Activated T-helper 2 cell treated with anti-CD3 and anti-CD28 coated beads, Interferon-gamma antibody, Interleukin-2, Interleukin-4, amounts not matched to agents 10 μg/mL and 5 μg/mL and 100 μg/mL, durations not matched to agents 14 hours and 24 hours and 36 hours (primary cell): Measurements from ENCODE around the gene CYP4F11. TPM values are rescaled to one million over a fixed set of nuclear protein-coding genes. Genes with fewer than 3 reads are reported as not detected.
"Not testable (repeated sequence)": the region's sequence is repeated elsewhere in the genome, so short reads cannot be mapped to it uniquely, and the experiment has no call there.

Experiments used
- DNase-seq: peaks from one replicate; pipeline ENCODE4 v3.0.0; 2021; ENCODE audit warnings: low spot score
- H3K27ac Mint-ChIP-seq: one replicate; pipeline ENCODE4 v1.8.0; 2021; ENCODE audit warnings: mixed read lengths
- H3K27me3 Mint-ChIP-seq: one replicate; pipeline ENCODE4 v1.8.0; 2021; ENCODE audit warnings: low read depth, mixed read lengths
- H3K36me3 Mint-ChIP-seq: one replicate; pipeline ENCODE4 v1.8.0; 2021; ENCODE audit warnings: low read depth, mixed read lengths
- H3K4me1 Mint-ChIP-seq: one replicate; pipeline ENCODE4 v1.8.0; 2021; ENCODE audit warnings: low read depth, mixed read lengths
- H3K4me3 Mint-ChIP-seq: one replicate; pipeline ENCODE4 v1.8.0; 2021; ENCODE audit warnings: low read depth, mild to moderate bottlenecking, moderate library complexity, mixed read lengths
- H3K9me3 Mint-ChIP-seq: one replicate; pipeline ENCODE4 v1.8.0; 2021; ENCODE audit warnings: mixed read lengths
- intact Hi-C: fragments of 100-400 bp; cut with micrococcal nuclease; formaldehyde crosslinking; loops from one replicate; pipeline ENCODE4 v1.15.1; 2023
- total RNA-seq: library from RNA; stranded (reverse); gene quantifications from 2 replicates; pipeline ENCODE4 v1.2.3, GENCODE V29; 2022

CYP4F11 gene
- total RNA-seq, 1 donor from 2014 or later, result not detected

DNA sequence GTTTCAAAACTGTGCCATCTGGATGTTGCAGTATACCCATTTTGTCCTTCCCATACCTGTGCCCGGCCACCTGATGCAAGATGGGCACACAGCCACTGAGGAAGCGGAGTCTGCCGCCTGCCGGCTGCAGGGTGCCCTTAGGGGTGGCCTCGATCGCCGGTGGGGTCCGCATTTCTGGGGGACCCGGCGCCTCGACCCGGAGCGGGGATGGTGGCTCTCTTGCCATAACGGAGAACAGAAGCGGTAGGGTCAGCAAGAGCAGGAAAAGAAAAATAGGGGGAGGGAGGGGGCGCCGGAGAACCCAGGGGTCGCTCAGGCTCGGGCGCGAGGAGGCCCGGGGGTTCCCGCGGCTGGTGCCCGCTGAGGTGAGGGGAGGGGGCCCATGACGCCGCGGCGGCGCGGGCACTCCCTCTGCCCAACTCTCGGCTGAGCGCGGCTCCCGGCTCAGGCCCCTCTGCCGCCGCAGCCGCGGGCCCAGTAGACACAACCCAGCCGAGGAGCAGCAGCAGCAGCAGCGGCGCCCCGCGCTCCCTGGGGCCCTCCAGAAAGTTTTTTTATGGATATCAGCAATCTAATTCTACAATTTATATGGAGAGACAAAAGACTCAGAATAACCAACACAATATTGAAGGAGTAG lies 22.6 kb downstream of the CYP4F11 start:
- H3K4me1 Mint-ChIP-seq, result no peaks in the 10 kb centered on the region
- H3K9me3 Mint-ChIP-seq, result peaks cover 10% of the 10 kb centered on the region
- no peak for DNase-seq
- no peaks in the 10 kb centered on the region for H3K36me3 Mint-ChIP-seq
- H3K27ac Mint-ChIP-seq, result no peak overlapping the region
- H3K4me3 Mint-ChIP-seq, result no peak overlapping the region
- H3K27me3 Mint-ChIP-seq, result peaks cover 43% of the 10 kb centered on the region
- intact Hi-C loops, result no loop called here

DNA sequence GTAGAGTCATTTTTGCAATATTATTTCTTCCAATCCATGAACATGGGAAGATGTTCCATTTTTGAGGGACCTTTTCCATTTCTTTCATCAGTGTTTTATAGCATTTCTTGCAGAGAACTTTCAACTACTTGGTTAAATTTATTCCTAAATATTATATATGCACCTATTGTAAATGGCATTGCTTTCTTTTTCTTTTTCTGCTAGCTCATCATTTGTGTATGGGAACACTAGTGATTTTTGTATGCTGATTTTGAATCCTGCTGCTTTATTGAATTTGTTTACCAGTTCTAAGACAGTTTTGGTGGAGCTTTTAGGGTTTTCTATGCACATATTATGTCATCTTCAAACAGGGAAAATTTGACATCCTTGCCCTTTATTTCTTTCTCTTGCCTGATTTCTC lies 29.3 kb downstream of the CYP4F11 start:
- H3K27ac Mint-ChIP-seq, result no peak overlapping the region
- peaks cover 51% of the 10 kb centered on the region for H3K27me3 Mint-ChIP-seq
- intact Hi-C loops, result no loop called here
- H3K4me3 Mint-ChIP-seq, result no peak overlapping the region
- H3K9me3 Mint-ChIP-seq, result no peaks in the 10 kb centered on the region
- H3K36me3 Mint-ChIP-seq, result no peaks in the 10 kb centered on the region
- peaks cover 2% of the 10 kb centered on the region for H3K4me1 Mint-ChIP-seq
- no peak for DNase-seq

DNA sequence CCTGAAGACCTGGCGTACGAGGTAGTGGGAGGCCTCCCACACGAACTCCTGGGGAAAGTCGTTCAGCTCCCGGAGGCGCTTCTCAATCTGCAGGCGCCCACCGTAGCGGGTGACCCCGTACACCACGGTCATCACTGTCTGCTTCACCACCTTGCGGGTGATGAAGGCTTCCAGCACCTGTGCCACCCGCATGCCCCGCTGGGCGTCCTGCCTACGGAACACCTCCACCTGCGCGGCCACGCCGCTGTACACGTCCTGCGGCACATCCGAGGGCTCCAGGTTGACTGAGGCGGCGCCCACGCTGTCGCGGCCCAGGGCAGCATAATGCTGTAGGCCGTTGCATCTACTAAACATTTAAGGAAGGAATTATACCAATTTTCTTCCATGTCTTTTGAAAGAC lies 31.4 kb downstream of the CYP4F11 start:
- H3K9me3 Mint-ChIP-seq, H3K4me1 Mint-ChIP-seq, H3K27ac Mint-ChIP-seq, H3K36me3 Mint-ChIP-seq, H3K4me3 Mint-ChIP-seq, DNase-seq, intact Hi-C loops: not testable (repeated sequence)
- H3K27me3 Mint-ChIP-seq, result peaks cover 44% of the 10 kb centered on the region

DNA sequence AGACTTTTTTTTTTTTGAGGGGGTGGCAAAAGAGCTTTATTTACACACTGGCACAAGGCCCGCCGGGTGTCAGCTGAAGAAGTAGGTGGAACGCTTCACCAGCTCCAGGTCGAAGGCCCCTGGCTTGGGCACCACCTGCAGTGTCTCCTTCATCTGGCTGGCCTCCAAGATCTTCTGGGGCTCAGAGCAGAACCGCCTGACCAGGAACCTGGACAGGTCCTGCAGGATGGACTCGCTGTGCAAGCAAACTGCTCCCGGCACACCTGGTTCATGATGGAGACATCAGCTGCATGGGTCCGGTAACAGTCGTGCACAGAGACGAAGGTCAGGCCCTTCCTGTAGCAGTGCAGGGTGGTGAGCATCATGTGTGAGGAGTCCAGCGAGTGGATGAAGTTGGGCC lies 32.1 kb downstream of the CYP4F11 start:
- no peak overlapping the region for H3K4me3 Mint-ChIP-seq
- H3K9me3 Mint-ChIP-seq, result no peaks in the 10 kb centered on the region
- peaks cover 2% of the 10 kb centered on the region for H3K4me1 Mint-ChIP-seq
- intact Hi-C loops, result no loop called here
- no peak overlapping the region for H3K27ac Mint-ChIP-seq
- H3K36me3 Mint-ChIP-seq, result no peaks in the 10 kb centered on the region
- peaks cover 41% of the 10 kb centered on the region for H3K27me3 Mint-ChIP-seq
- no peak for DNase-seq

DNA sequence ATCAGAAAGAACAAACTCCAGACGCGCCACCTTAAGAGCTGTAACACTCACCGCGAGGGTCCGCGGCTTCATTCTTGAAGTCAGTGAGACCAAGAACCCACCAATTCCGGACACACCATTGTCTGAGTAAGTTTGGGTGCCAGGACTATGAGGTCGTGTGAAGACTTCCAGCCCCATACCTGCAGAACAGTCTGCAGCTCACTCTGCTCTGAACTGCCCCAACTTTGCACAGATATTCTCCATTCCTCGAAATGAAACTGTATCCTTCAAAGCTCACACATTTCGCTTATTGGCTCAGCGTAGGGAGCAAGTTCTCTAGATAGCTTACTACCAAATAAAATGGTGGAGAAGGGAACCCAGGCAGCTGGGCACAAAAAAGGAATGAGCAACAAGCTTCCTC lies 33.8 kb downstream of the CYP4F11 start:
- intact Hi-C loops, result no loop called here
- no peak overlapping the region for H3K4me3 Mint-ChIP-seq
- H3K27me3 Mint-ChIP-seq, result peaks cover 32% of the 10 kb centered on the region
- H3K9me3 Mint-ChIP-seq, result no peaks in the 10 kb centered on the region
- no peak for DNase-seq
- H3K27ac Mint-ChIP-seq, result no peak overlapping the region
- peaks cover 2% of the 10 kb centered on the region for H3K4me1 Mint-ChIP-seq
- H3K36me3 Mint-ChIP-seq, result no peaks in the 10 kb centered on the region

DNA sequence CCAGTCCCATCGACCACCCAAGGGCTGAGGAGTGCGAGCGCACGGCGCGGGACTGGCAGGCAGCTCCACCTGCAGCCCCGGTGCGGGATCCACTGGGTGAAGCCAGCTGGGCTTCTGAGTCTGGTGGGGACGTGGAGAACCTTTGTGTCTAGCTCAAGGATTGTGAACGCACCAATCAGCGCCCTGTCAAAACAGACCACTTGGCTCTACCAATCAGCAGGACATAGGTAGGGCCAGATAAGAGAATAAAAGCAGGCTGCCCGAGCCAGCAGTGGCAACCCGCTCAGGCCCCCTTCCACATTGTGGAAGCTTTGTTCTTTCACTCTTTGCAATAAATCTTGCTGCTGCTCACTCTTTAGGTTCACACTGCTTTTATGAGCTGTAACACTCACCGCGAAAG lies 34.3 kb downstream of the CYP4F11 start:
- H3K4me1 Mint-ChIP-seq, intact Hi-C loops, H3K36me3 Mint-ChIP-seq, H3K9me3 Mint-ChIP-seq, DNase-seq, H3K4me3 Mint-ChIP-seq, H3K27ac Mint-ChIP-seq: not testable (repeated sequence)
- peaks cover 32% of the 10 kb centered on the region for H3K27me3 Mint-ChIP-seq

DNA sequence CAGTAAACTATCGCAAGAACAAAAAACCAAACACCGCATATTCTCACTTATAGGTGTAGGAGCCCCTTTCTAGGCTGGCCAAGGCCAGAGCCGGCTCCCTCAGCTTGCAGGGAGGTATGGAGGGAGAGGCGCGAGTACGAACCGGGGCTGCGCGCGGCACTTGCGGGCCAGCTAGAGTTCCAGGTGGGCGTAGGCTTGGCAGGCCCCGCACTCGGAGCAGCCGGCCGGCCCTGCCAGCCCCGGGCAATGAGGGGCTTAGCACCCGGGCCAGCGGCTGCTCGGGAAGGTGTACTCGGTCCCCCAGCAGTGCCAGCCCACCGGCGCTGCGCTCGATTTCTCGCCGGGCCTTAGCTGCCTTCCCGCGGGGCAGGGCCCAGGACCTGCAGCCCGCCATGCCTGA lies 34.8 kb downstream of the CYP4F11 start:
- H3K4me1 Mint-ChIP-seq, H3K27ac Mint-ChIP-seq, DNase-seq, H3K36me3 Mint-ChIP-seq, H3K4me3 Mint-ChIP-seq, intact Hi-C loops, H3K9me3 Mint-ChIP-seq: not testable (repeated sequence)
- H3K27me3 Mint-ChIP-seq, result peaks cover 31% of the 10 kb centered on the region

DNA sequence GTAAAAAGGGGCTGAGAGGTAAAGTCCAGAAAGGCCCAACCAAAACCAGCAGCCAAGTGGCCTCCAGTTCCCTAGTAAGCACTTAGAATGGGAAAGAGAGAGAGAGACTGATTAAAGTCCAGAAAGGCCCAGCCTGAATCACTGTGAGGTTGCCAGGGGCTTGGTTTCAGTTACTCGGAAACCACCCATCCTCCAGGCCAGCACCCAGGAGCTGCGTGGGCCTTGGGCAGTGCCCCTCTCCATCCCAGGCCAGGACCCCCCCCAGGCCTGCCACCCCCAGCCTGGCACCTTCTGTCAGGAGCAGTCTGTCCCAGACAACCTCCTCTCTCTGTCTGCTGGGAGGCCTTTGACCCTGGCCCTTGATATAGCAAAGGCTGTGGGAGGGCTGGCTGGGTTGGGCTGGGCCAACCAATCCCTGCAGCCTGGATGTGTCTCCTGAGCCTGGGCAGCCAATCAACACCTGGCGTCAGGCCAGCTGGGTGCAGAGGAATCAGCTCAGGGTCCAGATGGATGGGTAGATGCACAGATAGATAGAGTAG lies 36.5 kb downstream of the CYP4F11 start, which contains the start of gene CYP4F2:
Gene CYP4F2 (minus strand): TSS at position 337 of the 539 bp plus-strand sequence. CDS start 463 bp downstream, outside the sequence.
- Mint-ChIP-seq H3K27me3 (peaks cover 23% of the 10 kb centered on the region), H3K36me3 (no peaks in the 10 kb centered on the region), H3K4me1 (peaks cover 2% of the 10 kb centered on the region), H3K4me3 (no peak within 1 kb of the TSS), H3K27ac (no peak within 1 kb of the TSS), H3K9me3 (no peaks in the 10 kb centered on the region)
- DNase-seq, result no peak
- intact Hi-C loops, result no loop called here

DNA sequence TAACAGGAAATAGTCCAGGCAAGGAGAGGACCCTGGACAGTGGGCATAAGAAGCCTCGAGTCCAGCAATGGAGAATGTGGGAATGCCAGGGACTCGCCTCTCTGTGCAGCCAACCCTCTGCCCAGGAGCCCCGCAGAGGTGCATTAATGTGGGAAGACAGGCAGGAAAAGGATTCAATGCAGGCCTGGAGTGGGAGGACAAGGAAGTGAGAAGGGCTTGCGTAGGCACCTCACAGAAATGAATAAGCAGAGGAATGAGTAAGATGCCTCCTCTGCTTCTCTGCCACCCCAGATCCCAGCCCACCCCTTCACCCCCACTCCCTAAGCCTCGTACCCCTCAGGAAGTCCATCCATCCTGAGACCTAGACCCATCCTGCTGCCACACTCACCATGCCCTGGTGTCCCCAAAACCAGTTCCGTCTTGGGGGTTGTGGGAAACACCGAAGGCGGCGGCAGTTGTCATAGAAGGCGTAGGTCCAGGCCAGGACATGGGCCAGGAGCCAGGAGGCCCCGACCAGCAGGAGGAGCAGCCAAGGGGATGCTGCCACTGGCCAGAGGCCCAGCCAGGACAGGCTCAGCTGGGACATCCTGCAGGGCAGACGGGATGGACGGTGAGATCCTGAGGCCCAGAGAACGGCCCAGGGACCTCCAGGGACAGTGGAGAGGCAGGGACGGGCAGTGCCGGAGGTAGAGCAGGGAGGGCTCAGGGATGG lies 37.1 kb downstream of the CYP4F11 start:
- Mint-ChIP-seq H3K27me3 (peaks cover 23% of the 10 kb centered on the region), H3K36me3 (no peaks in the 10 kb centered on the region), H3K4me3 (no peak overlapping the region), H3K9me3 (no peaks in the 10 kb centered on the region), H3K4me1 (peaks cover 2% of the 10 kb centered on the region), H3K27ac (no peak overlapping the region)
- intact Hi-C loops, result no loop called here
- DNase-seq, result no peak

DNA sequence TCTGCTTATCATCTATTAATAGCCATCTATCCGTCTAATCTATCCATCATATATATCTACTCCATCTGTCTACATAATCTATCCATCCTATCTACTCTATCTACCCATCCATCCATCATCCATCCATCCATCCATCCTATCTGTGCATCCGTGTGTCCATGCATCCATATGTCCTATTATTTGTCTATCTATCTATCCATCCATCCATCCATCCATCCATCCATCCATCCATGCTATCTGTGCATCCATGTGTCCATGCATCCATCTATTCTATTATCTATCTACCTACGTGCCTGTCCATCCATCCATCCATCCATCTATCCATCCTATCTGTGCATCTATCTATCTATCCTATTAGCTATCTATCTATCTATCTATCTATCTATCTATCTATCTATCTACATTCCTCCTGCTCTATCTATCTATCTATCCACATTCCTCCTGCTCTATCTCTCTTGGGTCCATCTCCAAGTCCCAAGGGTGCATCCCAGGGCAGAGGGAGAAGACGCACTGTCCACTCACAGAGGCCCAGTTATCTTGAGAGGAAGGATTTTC lies 38.4 kb downstream of the CYP4F11 start:
- H3K4me1 Mint-ChIP-seq, result peaks cover 2% of the 10 kb centered on the region
- H3K36me3 Mint-ChIP-seq, result no peaks in the 10 kb centered on the region
- no peak for DNase-seq
- H3K27me3 Mint-ChIP-seq, result peaks cover 15% of the 10 kb centered on the region
- H3K4me3 Mint-ChIP-seq, result no peak overlapping the region
- no peak overlapping the region for H3K27ac Mint-ChIP-seq
- intact Hi-C loops, result no loop called here
- H3K9me3 Mint-ChIP-seq, result no peaks in the 10 kb centered on the region

DNA sequence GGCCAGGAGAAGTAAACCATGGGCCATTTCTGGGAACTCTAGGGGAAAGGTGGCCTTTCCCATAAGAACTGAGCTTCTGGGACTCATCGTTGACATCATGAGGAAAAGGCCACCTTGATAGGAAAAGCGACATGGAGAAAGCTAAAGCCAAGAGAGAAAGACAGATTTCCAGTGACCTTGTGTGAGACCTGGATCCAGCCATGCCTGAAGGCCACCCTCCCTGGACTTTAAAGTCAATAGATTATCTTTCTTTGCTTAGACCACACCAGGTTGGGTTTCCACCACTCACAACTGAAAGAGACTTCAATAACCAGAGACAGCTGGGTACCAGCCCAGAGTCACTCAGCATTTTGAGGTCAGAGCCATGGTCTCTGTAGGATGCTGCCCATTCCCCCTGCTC lies 40.0 kb downstream of the CYP4F11 start:
- peaks cover 6% of the 10 kb centered on the region for H3K27me3 Mint-ChIP-seq
- no peaks in the 10 kb centered on the region for H3K4me1 Mint-ChIP-seq
- DNase-seq, result no peak
- intact Hi-C loops, result no loop called here
- H3K4me3 Mint-ChIP-seq, result no peak overlapping the region
- H3K9me3 Mint-ChIP-seq, result no peaks in the 10 kb centered on the region
- no peaks in the 10 kb centered on the region for H3K36me3 Mint-ChIP-seq
- H3K27ac Mint-ChIP-seq, result no peak overlapping the region

DNA sequence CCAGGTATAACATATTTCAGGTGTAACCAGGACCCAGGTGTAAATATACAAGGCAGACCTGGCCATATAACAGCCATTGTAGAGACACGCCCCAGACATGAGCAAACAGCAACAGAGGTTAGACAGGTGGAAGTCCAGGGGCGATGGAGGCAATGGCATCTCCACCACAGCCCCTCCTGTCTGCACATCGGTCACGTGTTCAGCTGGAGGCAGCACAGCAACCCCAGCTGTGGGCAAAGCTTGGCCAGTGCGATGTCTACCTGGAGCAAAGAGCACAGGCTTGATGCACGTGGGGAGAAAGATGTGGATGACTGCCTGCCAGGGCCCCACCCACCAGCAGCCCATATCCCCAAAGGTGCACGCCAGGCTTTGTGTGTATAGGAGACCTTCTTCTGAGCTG lies 40.9 kb downstream of the CYP4F11 start:
- Mint-ChIP-seq H3K9me3 (no peaks in the 10 kb centered on the region), H3K27ac (no peak overlapping the region), H3K27me3 (peaks cover 6% of the 10 kb centered on the region), H3K4me1 (no peaks in the 10 kb centered on the region), H3K4me3 (no peak overlapping the region), H3K36me3 (no peaks in the 10 kb centered on the region)
- intact Hi-C loops, result no loop called here
- DNase-seq, result no peak

DNA sequence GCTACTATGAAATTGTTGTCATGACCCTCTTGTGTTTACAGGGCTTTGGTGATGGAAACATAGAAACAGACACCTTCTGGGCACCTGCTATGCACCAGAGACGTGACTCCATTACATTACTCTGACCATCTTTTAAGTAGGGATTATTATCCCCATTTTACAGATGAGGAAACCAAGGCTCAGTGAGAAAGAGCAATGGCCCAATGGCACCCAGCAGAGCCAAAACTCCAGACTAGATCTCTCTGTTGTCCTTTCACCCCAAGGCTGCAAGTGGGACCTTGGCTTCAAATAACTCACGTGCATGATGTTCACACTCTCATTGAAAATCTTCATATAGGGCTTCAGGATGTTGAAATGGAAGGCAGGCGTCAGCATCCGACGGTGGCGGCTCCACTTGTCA lies 42.3 kb downstream of the CYP4F11 start:
- DNase-seq, result no peak
- Mint-ChIP-seq H3K4me3 (no peak overlapping the region), H3K9me3 (no peaks in the 10 kb centered on the region), H3K36me3 (no peaks in the 10 kb centered on the region), H3K27ac (no peak overlapping the region), H3K4me1 (no peaks in the 10 kb centered on the region), H3K27me3 (peaks cover 1% of the 10 kb centered on the region)
- intact Hi-C loops, result no loop called here
